Mammary epithelial cell (primary cell): ENCODE data around the gene PPARA.

Experiments
- EZH2 ChIP-seq: IDR thresholded peaks from 2 replicates; pipeline ENCODE4 v1.6.1; 2012; ENCODE audit warnings: low read length, inconsistent platforms, borderline replicate concordance
- TF ChIP-seq, protein P1 (sequence below), 2 donors: IDR thresholded peaks in 1 of 2; conservative IDR thresholded peaks in 1 of 2; 2 replicates each; pipeline ENCODE4 v1.5.1; 2011 to 2012; ENCODE audit warnings: inconsistent platforms in 2 of 2, low read length in 2 of 2, mild to moderate bottlenecking in 2 of 2, control low read depth in 1 of 2, low read depth in 1 of 2; ENCODE audit not compliant: insufficient read depth in 1 of 2; ENCODE audit errors: extremely low read depth in 1 of 2

DNA sequence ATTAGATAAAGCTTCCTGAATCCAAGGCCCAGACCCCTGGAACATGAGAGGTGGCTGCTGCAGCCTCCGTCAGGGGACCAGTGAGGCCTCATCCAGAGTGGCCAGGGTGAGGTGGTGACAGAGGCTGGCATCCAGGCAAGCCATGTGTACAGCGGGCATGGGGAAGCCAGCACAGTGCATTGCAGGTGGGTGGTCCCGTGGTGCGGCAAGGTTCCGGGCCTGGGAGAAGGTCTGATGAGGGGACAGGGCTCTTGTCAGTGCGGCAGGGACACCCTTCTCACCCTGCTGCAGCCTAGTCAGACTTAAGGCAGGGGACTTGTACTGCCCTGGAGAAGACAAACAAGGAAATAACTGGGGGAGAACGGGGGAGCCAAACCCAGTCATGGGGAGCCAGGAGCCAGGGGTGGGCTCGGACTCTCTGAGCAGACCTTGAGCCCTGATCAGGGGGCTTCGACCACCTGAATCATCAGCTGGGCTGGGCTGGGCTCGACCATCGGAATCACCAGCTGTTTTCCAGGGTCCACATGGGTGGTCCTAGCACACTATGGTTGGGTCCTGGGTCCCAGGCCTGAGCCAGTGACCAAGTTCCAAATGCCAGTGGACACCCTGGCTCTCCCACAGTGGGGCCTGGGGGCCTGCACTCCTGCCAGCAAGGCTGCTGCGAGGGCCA is 122.6 kb downstream of the PPARA start:
- TF ChIP-seq, protein P1, sequence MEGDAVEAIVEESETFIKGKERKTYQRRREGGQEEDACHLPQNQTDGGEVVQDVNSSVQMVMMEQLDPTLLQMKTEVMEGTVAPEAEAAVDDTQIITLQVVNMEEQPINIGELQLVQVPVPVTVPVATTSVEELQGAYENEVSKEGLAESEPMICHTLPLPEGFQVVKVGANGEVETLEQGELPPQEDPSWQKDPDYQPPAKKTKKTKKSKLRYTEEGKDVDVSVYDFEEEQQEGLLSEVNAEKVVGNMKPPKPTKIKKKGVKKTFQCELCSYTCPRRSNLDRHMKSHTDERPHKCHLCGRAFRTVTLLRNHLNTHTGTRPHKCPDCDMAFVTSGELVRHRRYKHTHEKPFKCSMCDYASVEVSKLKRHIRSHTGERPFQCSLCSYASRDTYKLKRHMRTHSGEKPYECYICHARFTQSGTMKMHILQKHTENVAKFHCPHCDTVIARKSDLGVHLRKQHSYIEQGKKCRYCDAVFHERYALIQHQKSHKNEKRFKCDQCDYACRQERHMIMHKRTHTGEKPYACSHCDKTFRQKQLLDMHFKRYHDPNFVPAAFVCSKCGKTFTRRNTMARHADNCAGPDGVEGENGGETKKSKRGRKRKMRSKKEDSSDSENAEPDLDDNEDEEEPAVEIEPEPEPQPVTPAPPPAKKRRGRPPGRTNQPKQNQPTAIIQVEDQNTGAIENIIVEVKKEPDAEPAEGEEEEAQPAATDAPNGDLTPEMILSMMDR (conservative IDR thresholded peaks at IDR 0.05 in 1 of 2, IDR thresholded peaks at IDR 0.05 in 1 of 2; ENCODE audit: extremely low read depth in 1 of 2, insufficient read depth in 1 of 2, low read depth in 1 of 2, low read length in 2 of 2): no peak
- no peak for TF ChIP-seq EZH2
